ENCODE data around the gene PNISR.

DNA sequence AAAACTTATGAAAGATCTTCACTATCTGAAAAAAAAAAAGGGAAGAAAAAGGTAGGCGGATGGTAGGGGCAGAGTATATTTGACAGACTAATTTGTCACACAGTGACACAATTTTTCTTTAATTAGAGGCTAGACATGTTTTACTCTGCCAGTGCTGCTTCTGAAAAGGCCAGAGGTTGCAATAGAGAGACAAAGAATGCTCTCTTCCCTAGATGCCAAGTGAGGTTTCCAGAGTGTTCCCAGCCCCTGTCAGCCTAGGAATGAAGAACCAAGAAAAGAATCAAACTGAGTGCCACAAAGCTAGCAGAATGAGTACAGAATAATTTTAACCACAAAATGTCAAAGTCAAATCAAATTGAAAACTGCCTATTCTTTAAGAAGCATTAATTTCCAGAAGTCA lies 13.0 kb downstream of the PNISR start:
- TF ChIP-seq, protein P1, sequence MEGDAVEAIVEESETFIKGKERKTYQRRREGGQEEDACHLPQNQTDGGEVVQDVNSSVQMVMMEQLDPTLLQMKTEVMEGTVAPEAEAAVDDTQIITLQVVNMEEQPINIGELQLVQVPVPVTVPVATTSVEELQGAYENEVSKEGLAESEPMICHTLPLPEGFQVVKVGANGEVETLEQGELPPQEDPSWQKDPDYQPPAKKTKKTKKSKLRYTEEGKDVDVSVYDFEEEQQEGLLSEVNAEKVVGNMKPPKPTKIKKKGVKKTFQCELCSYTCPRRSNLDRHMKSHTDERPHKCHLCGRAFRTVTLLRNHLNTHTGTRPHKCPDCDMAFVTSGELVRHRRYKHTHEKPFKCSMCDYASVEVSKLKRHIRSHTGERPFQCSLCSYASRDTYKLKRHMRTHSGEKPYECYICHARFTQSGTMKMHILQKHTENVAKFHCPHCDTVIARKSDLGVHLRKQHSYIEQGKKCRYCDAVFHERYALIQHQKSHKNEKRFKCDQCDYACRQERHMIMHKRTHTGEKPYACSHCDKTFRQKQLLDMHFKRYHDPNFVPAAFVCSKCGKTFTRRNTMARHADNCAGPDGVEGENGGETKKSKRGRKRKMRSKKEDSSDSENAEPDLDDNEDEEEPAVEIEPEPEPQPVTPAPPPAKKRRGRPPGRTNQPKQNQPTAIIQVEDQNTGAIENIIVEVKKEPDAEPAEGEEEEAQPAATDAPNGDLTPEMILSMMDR (conservative IDR thresholded peaks at IDR 0.05 in 1 of 2, IDR thresholded peaks at IDR 0.05 in 1 of 2; ENCODE audit: low read depth in 1 of 2, low read length in 2 of 2), result no peak
- TF ChIP-seq EZH2 (IDR thresholded peaks at IDR 0.05; ENCODE audit: low read length, missing control alignments), result no peak
